Gastrocnemius medialis (tissue), 4 donors: ENCODE data around the gene ARHGAP6. TPM values are rescaled to one million over a fixed set of nuclear protein-coding genes. Genes with fewer than 3 reads are reported as not detected.

ENCODE experiments used
- ATAC-seq, 2 donors: fragments of 150-250 bp; one replicate each; pipeline ENCODE4 v1.9.1; 2016
- DNase-seq, 2 donors: peaks; one replicate each; pipeline ENCODE4 v3.0.0-alpha.2; 2019
- H3K27ac ChIP-seq, 4 donors: fragments of 200-600 bp; sonication (generic); 1 replicate in 1 of 4; 2 replicates in 3 of 4; pipeline ENCODE4 v1.5.1; 2016 to 2018; ENCODE audit warnings: mild to moderate bottlenecking in 2 of 4, moderate library complexity in 1 of 4
- H3K27me3 ChIP-seq, 3 donors: fragments of 200-600 bp; sonication (generic) in 2 of 3; 1 replicate in 1 of 3; 2 replicates in 2 of 3; pipeline versions ENCODE4 v1.5.1 to v1.6.0; 2016 to 2019; ENCODE audit warnings: mild to moderate bottlenecking in 1 of 3, moderate library complexity in 1 of 3
- H3K36me3 ChIP-seq, 2 donors: fragments of 200-600 bp; sonication (generic) in 1 of 2; one replicate each; pipeline ENCODE4 v1.5.1; 2017 to 2018
- H3K4me1 ChIP-seq, 2 donors: fragments of 200-600 bp; sonication (generic) in 1 of 2; one replicate each; pipeline ENCODE4 v1.5.1; 2016 to 2017; ENCODE audit warnings: mild to moderate bottlenecking in 2 of 2
- H3K4me3 ChIP-seq, 4 donors: fragments of 200-600 bp; sonication (generic) in 3 of 4; 1 replicate in 1 of 4; 2 replicates in 3 of 4; pipeline ENCODE4 v1.5.1; 2016 to 2019; ENCODE audit warnings: mild to moderate bottlenecking in 2 of 4
- H3K9me3 ChIP-seq, 3 donors: fragments of 200-600 bp; sonication (generic) in 2 of 3; 1 replicate in 1 of 3; 2 replicates in 2 of 3; pipeline ENCODE4 v1.5.1; 2016 to 2019
- POLR2A ChIP-seq, 2 donors: fragments of 450-650 bp; IDR thresholded peaks; one replicate each; pipeline ENCODE4 v1.6.1; 2017; ENCODE audit warnings: antibody characterized with exemption in 2 of 2, mild to moderate bottlenecking in 2 of 2, moderate library complexity in 2 of 2
- in situ Hi-C, 4 donors: fragments of 200-750 bp; cut with MboI; loops; one replicate each; pipeline versions ENCODE4 v1.15.0 to v1.8.0; 2017; ENCODE audit warnings: low sequenced_read_pairs in 4 of 4
- intact Hi-C: fragments of 100-400 bp; cut with DNase I; formaldehyde crosslinking; loops from one replicate; pipeline ENCODE4 v1.15.1; 2023; ENCODE audit warnings: low total_unique reads
- total RNA-seq, 4 donors: library from RNA; depleted of rRNA; stranded (reverse); fragments of >200 nt; gene quantifications; one replicate each; pipeline versions ENCODE4 v1.1.0 to v1.2.3, GENCODE V29; 2016
- TF ChIP-seq, protein P1 (sequence below), 5 experiments: fragments of 450-650 bp in 3 of 5; fragments of 200-600 bp in 2 of 5; sonication (generic) in 2 of 5; IDR thresholded peaks in 4 of 5; conservative IDR thresholded peaks in 1 of 5; 1 replicate in 4 of 5; 2 replicates in 1 of 5; pipeline ENCODE4 v1.5.1; 2016 to 2019; ENCODE audit warnings: antibody characterized with exemption in 5 of 5, mild to moderate bottlenecking in 3 of 5, moderate library complexity in 3 of 5

Gene ARHGAP6
- total RNA-seq, 4 donors from 2014 or later = 10.7 to 18.0 (median 14.9) TPM

DNA sequence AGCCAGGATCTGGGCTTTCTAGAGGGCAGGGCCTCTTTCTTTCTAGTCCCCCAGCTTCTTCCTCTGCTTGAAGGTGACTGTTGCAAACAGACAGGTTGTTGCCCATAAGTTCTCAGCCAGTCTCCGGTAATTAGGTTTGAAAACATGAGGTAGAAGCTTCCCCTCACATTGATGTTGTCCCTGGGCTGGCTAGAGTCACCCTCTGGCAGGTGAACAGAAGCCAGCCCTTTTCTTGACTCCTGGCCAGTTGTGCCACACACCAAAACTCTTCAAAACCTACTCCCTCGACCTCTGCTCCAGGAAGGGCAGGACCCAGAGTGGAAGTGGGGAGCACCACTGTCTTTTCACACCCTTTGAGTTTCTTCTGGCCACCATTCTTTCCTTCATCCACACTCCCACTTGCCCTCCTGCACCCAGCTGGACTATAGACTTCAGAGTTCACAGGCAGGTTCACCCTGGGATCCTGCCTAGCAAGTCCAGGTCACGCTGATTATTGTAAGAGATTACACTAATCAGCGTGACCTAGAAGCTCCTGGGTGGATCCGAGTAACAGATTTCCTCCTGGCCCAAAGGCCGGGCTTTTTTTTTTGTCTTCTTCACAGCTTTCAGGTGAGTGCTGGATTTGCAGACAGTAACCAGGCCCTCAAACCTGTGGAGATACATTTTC is 37.4 kb upstream of the ARHGAP6 start:
- Histone ChIP-seq H3K36me3 (no peaks in the 10 kb centered on the region), H3K9me3 (no peaks in the 10 kb centered on the region), H3K4me1 (no peaks in the 10 kb centered on the region), H3K27me3 (no peaks in the 10 kb centered on the region), H3K4me3 (no peak overlapping the region), H3K27ac (no peak overlapping the region)
- no peak for ATAC-seq
- intact Hi-C loops = no loop called here
- in situ Hi-C loops = no loop called here
- no peak for DNase-seq
- no peak for TF ChIP-seq POLR2A (IDR thresholded peaks at IDR 0.05)
- TF ChIP-seq, protein P1, sequence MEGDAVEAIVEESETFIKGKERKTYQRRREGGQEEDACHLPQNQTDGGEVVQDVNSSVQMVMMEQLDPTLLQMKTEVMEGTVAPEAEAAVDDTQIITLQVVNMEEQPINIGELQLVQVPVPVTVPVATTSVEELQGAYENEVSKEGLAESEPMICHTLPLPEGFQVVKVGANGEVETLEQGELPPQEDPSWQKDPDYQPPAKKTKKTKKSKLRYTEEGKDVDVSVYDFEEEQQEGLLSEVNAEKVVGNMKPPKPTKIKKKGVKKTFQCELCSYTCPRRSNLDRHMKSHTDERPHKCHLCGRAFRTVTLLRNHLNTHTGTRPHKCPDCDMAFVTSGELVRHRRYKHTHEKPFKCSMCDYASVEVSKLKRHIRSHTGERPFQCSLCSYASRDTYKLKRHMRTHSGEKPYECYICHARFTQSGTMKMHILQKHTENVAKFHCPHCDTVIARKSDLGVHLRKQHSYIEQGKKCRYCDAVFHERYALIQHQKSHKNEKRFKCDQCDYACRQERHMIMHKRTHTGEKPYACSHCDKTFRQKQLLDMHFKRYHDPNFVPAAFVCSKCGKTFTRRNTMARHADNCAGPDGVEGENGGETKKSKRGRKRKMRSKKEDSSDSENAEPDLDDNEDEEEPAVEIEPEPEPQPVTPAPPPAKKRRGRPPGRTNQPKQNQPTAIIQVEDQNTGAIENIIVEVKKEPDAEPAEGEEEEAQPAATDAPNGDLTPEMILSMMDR (IDR thresholded peaks at IDR 0.05 in 4 of 5, conservative IDR thresholded peaks at IDR 0.05 in 1 of 5) = no peak

DNA sequence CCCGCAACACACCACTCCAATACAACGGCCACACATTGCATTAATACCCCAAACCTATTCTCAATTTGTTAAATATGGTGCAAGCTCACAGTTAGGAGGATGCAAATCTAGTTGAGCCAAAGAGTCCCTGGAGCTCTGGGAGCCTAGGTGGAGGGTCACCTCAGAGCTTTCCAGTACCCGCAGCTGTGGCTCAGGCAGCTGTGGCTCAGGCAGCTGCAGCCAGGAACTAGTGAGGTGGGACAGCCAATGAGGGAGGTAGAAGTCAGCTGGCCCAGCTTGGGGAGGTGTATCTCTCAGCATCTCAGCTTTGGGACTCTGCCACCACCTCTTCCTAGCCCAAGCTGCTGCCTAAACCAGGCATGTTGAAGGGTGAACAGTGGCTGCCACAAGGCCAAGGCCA is 36.7 kb upstream of the ARHGAP6 start:
- ATAC-seq = no peak
- no peak for TF ChIP-seq POLR2A (IDR thresholded peaks at IDR 0.05)
- in situ Hi-C loops = no loop called here
- intact Hi-C loops = no loop called here
- H3K9me3 ChIP-seq = no peaks in the 10 kb centered on the region
- no peaks in the 10 kb centered on the region for H3K27me3 ChIP-seq
- no peaks in the 10 kb centered on the region for H3K36me3 ChIP-seq
- DNase-seq = no peak
- no peaks in the 10 kb centered on the region for H3K4me1 ChIP-seq
- no peak overlapping the region for H3K27ac ChIP-seq
- no peak overlapping the region for H3K4me3 ChIP-seq

DNA sequence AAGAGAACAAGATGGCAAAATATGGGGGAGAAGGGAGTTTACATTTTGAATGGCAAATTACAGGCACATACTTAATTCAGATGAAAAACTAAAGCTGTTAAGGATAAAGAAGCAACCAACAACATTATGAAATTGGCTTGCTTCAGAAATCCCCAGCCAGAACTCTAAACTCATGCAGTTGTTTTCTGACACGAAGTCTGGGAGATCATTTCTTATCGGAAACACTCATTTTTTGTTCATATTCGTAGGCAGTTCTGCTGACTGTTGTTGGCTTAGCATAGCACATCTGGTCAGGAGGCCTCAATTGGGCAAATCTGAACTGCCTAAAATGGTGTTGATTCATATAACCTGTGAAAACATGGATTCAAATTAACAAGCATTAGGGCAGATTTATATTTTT is 33.0 kb upstream of the ARHGAP6 start:
- intact Hi-C loops = no loop called here
- no peak for ATAC-seq
- in situ Hi-C loops = no loop called here
- Histone ChIP-seq H3K4me3 (no peak overlapping the region), H3K4me1 (peaks cover 0 to 3% of the 10 kb centered on the region in 2 donors), H3K27ac (no peak overlapping the region), H3K9me3 (no peaks in the 10 kb centered on the region), H3K27me3 (no peaks in the 10 kb centered on the region), H3K36me3 (no peaks in the 10 kb centered on the region)
- TF ChIP-seq POLR2A (IDR thresholded peaks at IDR 0.05) = no peak
- TF ChIP-seq, protein P1 (IDR thresholded peaks at IDR 0.05 in 4 of 5, conservative IDR thresholded peaks at IDR 0.05 in 1 of 5) = no peak
- DNase-seq = no peak

DNA sequence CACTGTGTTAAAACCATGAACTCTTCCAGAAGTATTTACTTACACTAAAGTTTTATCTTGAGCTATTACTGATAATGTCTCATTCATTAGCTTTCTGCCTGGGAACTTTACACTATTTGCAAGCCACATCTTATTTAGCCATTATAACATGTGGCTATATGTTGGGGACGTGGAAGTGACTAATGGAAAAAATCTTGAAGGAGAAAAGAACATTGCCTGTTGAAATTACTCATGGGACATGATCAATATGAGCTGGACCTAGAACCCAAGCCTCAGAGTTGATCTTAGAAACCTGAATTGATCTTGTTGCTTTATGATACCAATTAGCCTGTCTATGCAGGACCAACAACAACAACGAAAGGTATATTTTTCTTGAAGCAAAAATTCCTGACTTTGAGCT is 22.5 kb upstream of the ARHGAP6 start:
- DNase-seq = no peak
- no peaks in the 10 kb centered on the region for H3K36me3 ChIP-seq
- H3K27ac ChIP-seq = no peak overlapping the region
- no peak overlapping the region for H3K4me3 ChIP-seq
- TF ChIP-seq POLR2A (IDR thresholded peaks at IDR 0.05) = no peak
- TF ChIP-seq, protein P1 (IDR thresholded peaks at IDR 0.05 in 4 of 5, conservative IDR thresholded peaks at IDR 0.05 in 1 of 5) = no peak
- no peaks in the 10 kb centered on the region for H3K27me3 ChIP-seq
- in situ Hi-C loops (no loop called here), intact Hi-C loops (no loop called here)
- no peaks in the 10 kb centered on the region for H3K9me3 ChIP-seq
- no peaks in the 10 kb centered on the region for H3K4me1 ChIP-seq
- ATAC-seq = no peak

DNA sequence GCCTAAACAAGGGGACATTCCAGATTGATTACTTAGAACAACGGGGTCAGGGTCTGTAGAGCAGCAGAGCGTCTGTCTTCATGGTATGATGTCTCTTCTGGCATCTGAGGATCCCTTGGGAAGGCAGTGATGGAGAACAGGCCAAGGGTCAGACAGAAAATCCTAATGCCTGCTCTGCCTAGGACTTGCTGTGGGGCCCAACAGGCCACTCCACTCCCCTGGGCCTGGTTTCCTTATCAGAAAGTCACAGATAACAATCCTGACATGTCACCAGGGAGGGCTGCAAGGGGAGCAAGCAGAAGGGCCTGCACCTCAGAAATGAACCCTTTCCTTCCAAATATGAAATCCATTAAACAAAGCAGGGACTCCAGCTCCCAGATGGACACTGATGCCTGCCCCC is 21.4 kb upstream of the ARHGAP6 start:
- DNase-seq (no peak), ATAC-seq (no peak)
- no peak overlapping the region for H3K27ac ChIP-seq
- TF ChIP-seq, protein P1 (IDR thresholded peaks at IDR 0.05 in 4 of 5, conservative IDR thresholded peaks at IDR 0.05 in 1 of 5) = no peak
- no peak for TF ChIP-seq POLR2A (IDR thresholded peaks at IDR 0.05)
- intact Hi-C loops = no loop called here
- no peaks in the 10 kb centered on the region for H3K9me3 ChIP-seq
- no peaks in the 10 kb centered on the region for H3K36me3 ChIP-seq
- no peak overlapping the region for H3K4me3 ChIP-seq
- in situ Hi-C loops = no loop called here
- H3K4me1 ChIP-seq = no peaks in the 10 kb centered on the region
- H3K27me3 ChIP-seq = no peaks in the 10 kb centered on the region
